Astrocyte of the hippocampus (primary cell): Measurements from ENCODE around the gene FGF1.
"Not testable (repeated sequence)": the region's sequence is repeated elsewhere in the genome, so short reads cannot be mapped to it uniquely, and the experiment has no call there.

ENCODE experiments used
- DNase-seq: peaks from one replicate; pipeline ENCODE4 v3.0.0; 2011; ENCODE audit warnings: low read depth, low spot score

The FGF1 gene

GRCh38 chr5:142671266-142671665, 14.6 kb downstream of the FGF1 start:
- no peak for DNase-seq

- no peak for DNase-seq
Measured at GRCh38 chr5:142670804-142671203, 15.1 kb downstream of the FGF1 start.

GRCh38 chr5:142669477-142669876, 16.4 kb downstream of the FGF1 start:
- no peak for DNase-seq

- DNase-seq = no peak
Measured at GRCh38 chr5:142668336-142668735, 17.6 kb downstream of the FGF1 start.

GRCh38 chr5:142667831-142668230, 18.1 kb downstream of the FGF1 start:
- DNase-seq = no peak

GRCh38 chr5:142664636-142665035, 21.3 kb downstream of the FGF1 start:
- no peak for DNase-seq

GRCh38 chr5:142664067-142664466, 21.8 kb downstream of the FGF1 start:
- no peak for DNase-seq

- no peak for DNase-seq
Measured at GRCh38 chr5:142663246-142663645, 22.6 kb downstream of the FGF1 start.

GRCh38 chr5:142661957-142662356, 23.9 kb downstream of the FGF1 start:
- no peak for DNase-seq

- no peak for DNase-seq
Measured at GRCh38 chr5:142661143-142661542, 24.7 kb downstream of the FGF1 start.

GRCh38 chr5:142660731-142661130, 25.2 kb downstream of the FGF1 start:
- no peak for DNase-seq

- no peak for DNase-seq
Measured at GRCh38 chr5:142660196-142660595, 25.7 kb downstream of the FGF1 start.

- no peak for DNase-seq
Measured at GRCh38 chr5:142659405-142659804, 26.5 kb downstream of the FGF1 start.

- DNase-seq = no peak
Measured at GRCh38 chr5:142658278-142658677, 27.6 kb downstream of the FGF1 start.

- no peak for DNase-seq
Measured at GRCh38 chr5:142657446-142657845, 28.4 kb downstream of the FGF1 start.

- peak; percentile 90 for DNase-seq
Measured at GRCh38 chr5:142655339-142656267, 30.3 kb downstream of the FGF1 start.

- DNase-seq = no peak
Measured at GRCh38 chr5:142654578-142655058, 31.3 kb downstream of the FGF1 start.

- DNase-seq = no peak
Measured at GRCh38 chr5:142653321-142653720, 32.6 kb downstream of the FGF1 start.

GRCh38 chr5:142652563-142652962, 33.3 kb downstream of the FGF1 start:
- DNase-seq = no peak

- DNase-seq = no peak
Measured at GRCh38 chr5:142650881-142651280, 35.0 kb downstream of the FGF1 start.

- no peak for DNase-seq
Measured at GRCh38 chr5:142650060-142650459, 35.8 kb downstream of the FGF1 start.

- not testable (repeated sequence) for DNase-seq
Measured at GRCh38 chr5:142648108-142648507, 37.8 kb downstream of the FGF1 start.

- no peak for DNase-seq
Measured at GRCh38 chr5:142645456-142645855, 40.4 kb downstream of the FGF1 start.
